KMS-11 (cell line): ENCODE measurements around the gene SEMA4G.

Experiments
- H2AFZ ChIP-seq: fragments of 200-600 bp; sonication (generic); 2 replicates; pipeline ENCODE4 v1.6.1; 2016; ENCODE audit warnings: antibody characterized with exemption, mixed run types, low read depth
- H3K27ac ChIP-seq: fragments of 200-600 bp; sonication (generic); 2 replicates; pipeline ENCODE4 v1.6.1; 2016; ENCODE audit warnings: mild to moderate bottlenecking, mixed run types
- H3K27me3 ChIP-seq: fragments of 200-600 bp; sonication (generic); 2 replicates; pipeline ENCODE4 v1.6.1; 2017; ENCODE audit warnings: mild to moderate bottlenecking, low read depth, mixed run types, moderate library complexity; ENCODE audit not compliant: insufficient read depth
- H3K36me3 ChIP-seq: fragments of 200-600 bp; sonication (generic); 2 replicates; pipeline ENCODE4 v1.6.1; 2017; ENCODE audit warnings: mild to moderate bottlenecking, mixed run types; ENCODE audit not compliant: insufficient read depth
- H3K4me1 ChIP-seq: fragments of 200-600 bp; sonication (generic); 2 replicates; pipeline ENCODE4 v1.6.1; 2016; ENCODE audit warnings: mild to moderate bottlenecking, low read depth, mixed run types; ENCODE audit not compliant: poor library complexity, severe bottlenecking
- H3K4me2 ChIP-seq: fragments of 200-600 bp; sonication (generic); 2 replicates; pipeline ENCODE4 v1.7.0; 2016; ENCODE audit warnings: mild to moderate bottlenecking, mixed run types
- H3K4me3 ChIP-seq: fragments of 200-600 bp; sonication (generic); IDR thresholded peaks from 2 replicates; pipeline ENCODE4 v1.6.1; 2017; ENCODE audit warnings: low read depth, low read length, mixed read lengths; ENCODE audit not compliant: insufficient read depth
- H3K79me2 ChIP-seq: fragments of 200-600 bp; sonication (generic); 2 replicates; pipeline ENCODE4 v1.6.1; 2016; ENCODE audit warnings: low read depth, mixed run types; ENCODE audit not compliant: insufficient read depth
- H3K9ac ChIP-seq: fragments of 200-600 bp; sonication (generic); 2 replicates; pipeline ENCODE4 v1.6.1; 2016; ENCODE audit warnings: mild to moderate bottlenecking, mixed run types
- H4K20me1 ChIP-seq: fragments of 200-600 bp; sonication (generic); 2 replicates; pipeline ENCODE4 v1.6.1; 2016; ENCODE audit warnings: mild to moderate bottlenecking, mixed run types; ENCODE audit not compliant: insufficient read depth
- TF ChIP-seq, protein P1 (sequence below): fragments of 200-600 bp; sonication (generic); conservative IDR thresholded peaks from 2 replicates; pipeline ENCODE4 v1.6.1; 2017; ENCODE audit warnings: low read depth, mild to moderate bottlenecking, antibody characterized with exemption, low read length, moderate library complexity, mixed read lengths

Gene SEMA4G

DNA sequence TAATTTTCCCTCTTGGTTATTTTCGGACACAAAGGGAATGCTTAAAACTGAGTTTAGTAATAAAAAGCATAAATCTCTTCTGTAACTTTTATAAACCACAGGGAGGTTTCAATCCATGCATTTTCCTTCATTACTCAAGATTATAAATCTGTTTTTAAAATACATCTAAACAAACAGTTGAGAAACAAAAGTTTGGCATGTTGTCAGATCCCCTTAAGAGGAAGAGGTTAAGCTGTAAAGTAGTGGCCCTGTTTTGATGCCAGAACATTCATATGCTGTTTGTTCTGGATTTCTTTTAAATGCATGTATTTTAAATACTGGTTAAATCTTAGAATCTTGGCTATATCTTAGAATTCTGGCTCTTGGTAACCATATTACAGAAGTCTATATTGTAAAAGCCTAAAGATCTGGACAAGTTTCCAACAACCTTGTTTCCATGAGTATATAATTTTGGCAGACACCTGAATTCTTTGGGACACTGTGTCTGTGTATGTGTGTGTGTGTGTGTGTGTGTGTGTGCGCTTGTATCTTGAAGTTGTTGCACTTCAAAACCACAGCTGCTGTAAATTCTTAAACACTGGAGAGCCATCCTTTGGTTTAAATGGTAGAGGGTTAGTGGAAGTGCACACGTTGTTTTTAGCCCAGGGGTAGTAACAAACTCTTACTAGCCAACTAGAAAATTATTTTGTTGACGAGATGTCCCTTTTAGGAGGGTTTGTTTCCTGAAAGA lies 6.8 kb upstream of the SEMA4G start:
- Histone ChIP-seq H2AFZ (no peak overlapping the region), H3K9ac (no peak overlapping the region), H3K4me3 (no peak overlapping the region), H3K27me3 (no peaks in the 10 kb centered on the region), H3K79me2 (no peaks in the 10 kb centered on the region), H3K27ac (no peak overlapping the region), H3K4me2 (no peak overlapping the region), H3K36me3 (no peaks in the 10 kb centered on the region), H4K20me1 (no peaks in the 10 kb centered on the region), H3K4me1 (no peaks in the 10 kb centered on the region)
- TF ChIP-seq, protein P1, sequence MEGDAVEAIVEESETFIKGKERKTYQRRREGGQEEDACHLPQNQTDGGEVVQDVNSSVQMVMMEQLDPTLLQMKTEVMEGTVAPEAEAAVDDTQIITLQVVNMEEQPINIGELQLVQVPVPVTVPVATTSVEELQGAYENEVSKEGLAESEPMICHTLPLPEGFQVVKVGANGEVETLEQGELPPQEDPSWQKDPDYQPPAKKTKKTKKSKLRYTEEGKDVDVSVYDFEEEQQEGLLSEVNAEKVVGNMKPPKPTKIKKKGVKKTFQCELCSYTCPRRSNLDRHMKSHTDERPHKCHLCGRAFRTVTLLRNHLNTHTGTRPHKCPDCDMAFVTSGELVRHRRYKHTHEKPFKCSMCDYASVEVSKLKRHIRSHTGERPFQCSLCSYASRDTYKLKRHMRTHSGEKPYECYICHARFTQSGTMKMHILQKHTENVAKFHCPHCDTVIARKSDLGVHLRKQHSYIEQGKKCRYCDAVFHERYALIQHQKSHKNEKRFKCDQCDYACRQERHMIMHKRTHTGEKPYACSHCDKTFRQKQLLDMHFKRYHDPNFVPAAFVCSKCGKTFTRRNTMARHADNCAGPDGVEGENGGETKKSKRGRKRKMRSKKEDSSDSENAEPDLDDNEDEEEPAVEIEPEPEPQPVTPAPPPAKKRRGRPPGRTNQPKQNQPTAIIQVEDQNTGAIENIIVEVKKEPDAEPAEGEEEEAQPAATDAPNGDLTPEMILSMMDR, result no peak

DNA sequence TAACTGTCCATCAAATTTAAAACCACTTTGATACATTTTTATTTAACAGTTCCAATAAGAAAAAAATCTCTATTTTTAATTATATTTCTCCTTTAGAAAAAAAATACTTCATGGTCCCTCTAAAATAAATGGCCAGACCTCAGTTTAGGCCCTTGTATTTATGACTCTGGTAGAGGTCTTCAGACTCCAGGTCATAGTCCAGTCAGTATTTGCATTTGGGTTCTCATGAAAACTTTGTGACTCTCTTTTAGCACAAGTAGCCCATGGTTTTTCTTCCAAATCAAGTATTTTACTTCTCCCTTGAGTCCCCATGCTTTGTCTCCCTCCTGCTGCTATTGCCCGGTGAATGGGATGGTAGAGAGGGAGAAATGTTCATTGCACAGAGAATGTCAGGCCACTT lies 5.5 kb upstream of the SEMA4G start:
- H3K79me2 ChIP-seq, result no peaks in the 10 kb centered on the region
- no peak overlapping the region for H3K4me2 ChIP-seq
- no peak overlapping the region for H3K27ac ChIP-seq
- H3K4me3 ChIP-seq, result no peak overlapping the region
- no peaks in the 10 kb centered on the region for H4K20me1 ChIP-seq
- H3K9ac ChIP-seq, result no peak overlapping the region
- H2AFZ ChIP-seq, result no peak overlapping the region
- no peaks in the 10 kb centered on the region for H3K36me3 ChIP-seq
- peaks cover 6% of the 10 kb centered on the region for H3K4me1 ChIP-seq
- TF ChIP-seq, protein P1, result no peak
- no peaks in the 10 kb centered on the region for H3K27me3 ChIP-seq

- Histone ChIP-seq H3K79me2 (no peaks in the 10 kb centered on the region), H4K20me1 (no peaks in the 10 kb centered on the region), H2AFZ (no peak overlapping the region), H3K4me1 (peaks cover 8% of the 10 kb centered on the region), H3K27ac (no peak overlapping the region), H3K36me3 (no peaks in the 10 kb centered on the region), H3K27me3 (no peaks in the 10 kb centered on the region), H3K4me2 (no peak overlapping the region), H3K4me3 (no peak overlapping the region), H3K9ac (no peak overlapping the region)
- TF ChIP-seq, protein P1, result no peak
Observed at GRCh38 chr10:100965820-100966219, 3.5 kb upstream of the SEMA4G start.

DNA sequence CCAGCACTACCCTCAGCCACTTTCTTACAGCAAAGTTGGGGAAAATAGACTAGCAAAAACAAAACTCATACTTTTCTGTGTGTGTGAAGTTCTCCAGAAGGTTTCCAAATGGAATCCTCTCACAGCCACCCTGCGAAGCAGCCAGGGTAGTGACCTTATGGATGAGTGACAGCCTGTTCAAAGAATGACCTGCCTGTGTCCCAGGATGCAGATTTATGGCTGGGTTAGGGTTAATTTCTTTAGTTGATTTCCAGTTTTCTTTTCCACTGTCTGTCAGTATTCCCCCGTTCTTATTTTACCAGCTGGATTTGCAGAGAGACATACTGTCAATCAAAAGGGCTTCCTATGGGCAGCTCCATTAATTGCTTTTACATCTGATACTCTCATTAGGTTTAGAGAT lies 2.4 kb upstream of the SEMA4G start:
- Histone ChIP-seq H4K20me1 (no peaks in the 10 kb centered on the region), H3K79me2 (no peaks in the 10 kb centered on the region), H3K36me3 (no peaks in the 10 kb centered on the region), H3K9ac (no peak overlapping the region), H3K4me3 (no peak overlapping the region), H3K4me2 (no peak overlapping the region), H3K27me3 (no peaks in the 10 kb centered on the region), H3K4me1 (peaks cover 8% of the 10 kb centered on the region), H3K27ac (no peak overlapping the region), H2AFZ (no peak overlapping the region)
- TF ChIP-seq, protein P1, result no peak
